IPS-18c (cell line): ENCODE data around the gene FOXP4.

Experiments
- H3K4me3 ChIP-seq: 2 replicates; pipeline ENCODE4 v1.7.0; 2013; ENCODE audit warnings: low read depth, mild to moderate bottlenecking, low read length, moderate library complexity; ENCODE audit not compliant: insufficient read depth
- H3K9me3 ChIP-seq: one replicate; pipeline ENCODE4 v1.6.1; 2013; ENCODE audit warnings: mild to moderate bottlenecking, low read length, moderate library complexity; ENCODE audit not compliant: control insufficient read depth, insufficient read depth

The FOXP4 gene

GRCh38 chr6:41622206-41622988 is 76.2 kb downstream of the FOXP4 start:
- Histone ChIP-seq H3K9me3 (no peaks in the 10 kb centered on the region), H3K4me3 (no peak overlapping the region)

GRCh38 chr6:41623330-41623729 is 77.1 kb downstream of the FOXP4 start:
- Histone ChIP-seq H3K9me3 (no peaks in the 10 kb centered on the region), H3K4me3 (no peak overlapping the region)

- Histone ChIP-seq H3K4me3 (no peak overlapping the region), H3K9me3 (no peaks in the 10 kb centered on the region)
Measured at GRCh38 chr6:41624621-41625380, 78.6 kb downstream of the FOXP4 start.

GRCh38 chr6:41625442-41625841 is 79.3 kb downstream of the FOXP4 start:
- Histone ChIP-seq H3K4me3 (no peak overlapping the region), H3K9me3 (no peaks in the 10 kb centered on the region)

GRCh38 chr6:41626022-41626421 is 79.8 kb downstream of the FOXP4 start:
- no peak overlapping the region for H3K4me3 ChIP-seq
- no peaks in the 10 kb centered on the region for H3K9me3 ChIP-seq

- H3K4me3 ChIP-seq, result no peak overlapping the region
Measured at GRCh38 chr6:41626917-41627316, 80.7 kb downstream of the FOXP4 start.

GRCh38 chr6:41629128-41629527 is 82.9 kb downstream of the FOXP4 start:
- no peaks in the 10 kb centered on the region for H3K9me3 ChIP-seq
- H3K4me3 ChIP-seq, result no peak overlapping the region

More at GRCh38 chr6:41626917-41627316, 80.7 kb downstream of the FOXP4 start:
- H3K9me3 ChIP-seq, result no peaks in the 10 kb centered on the region

- Histone ChIP-seq H3K9me3 (no peaks in the 10 kb centered on the region), H3K4me3 (no peak overlapping the region)
Measured at GRCh38 chr6:41630069-41630468, 83.9 kb downstream of the FOXP4 start.

GRCh38 chr6:41630946-41631345 is 84.8 kb downstream of the FOXP4 start:
- no peak overlapping the region for H3K4me3 ChIP-seq
- H3K9me3 ChIP-seq, result no peaks in the 10 kb centered on the region

GRCh38 chr6:41633056-41633634 is 87.0 kb downstream of the FOXP4 start:
- Histone ChIP-seq H3K4me3 (no peak overlapping the region), H3K9me3 (peaks cover 3% of the 10 kb centered on the region)

GRCh38 chr6:41634657-41635056 is 88.5 kb downstream of the FOXP4 start:
- H3K4me3 ChIP-seq, result no peak overlapping the region
- H3K9me3 ChIP-seq, result peaks cover 3% of the 10 kb centered on the region

GRCh38 chr6:41635365-41635764 is 89.2 kb downstream of the FOXP4 start:
- no peak overlapping the region for H3K4me3 ChIP-seq
- peaks cover 3% of the 10 kb centered on the region for H3K9me3 ChIP-seq

GRCh38 chr6:41636833-41637193 is 90.6 kb downstream of the FOXP4 start:
- Histone ChIP-seq H3K9me3 (peaks cover 3% of the 10 kb centered on the region), H3K4me3 (peak overlapping the region; percentile 86; the same call in 1 of the 2 replicates)

- Histone ChIP-seq H3K4me3 (peak overlapping the region; percentile 86), H3K9me3 (peaks cover 3% of the 10 kb centered on the region)
Measured at GRCh38 chr6:41637194-41638001, 91.2 kb downstream of the FOXP4 start.

- H3K9me3 ChIP-seq, result peaks cover 3% of the 10 kb centered on the region
- H3K4me3 ChIP-seq, result peak within 1 kb of the TSS; percentile 86
Measured at GRCh38 chr6:41638002-41638934, 92.1 kb downstream of the FOXP4 start, which contains the start of gene MDFI. Gene MDFI, plus strand, starts transcription at chr6:41638468. Its CDS starts 282 bp downstream, at chr6:41638750.
